ENCODE measurements around the gene C1QTNF5. TPM values are rescaled to one million over a fixed set of nuclear protein-coding genes. Genes with fewer than 3 reads are reported as not detected.

Gene C1QTNF5
- polyA plus RNA-seq, 1 donor from 2014 or later = not detected

Small RNA genes within 50 kb of the gene (small RNA-seq; reads per million reads assigned to genes)
- 0 reads per million in 3 experiments for gene RF01225
- 0.03 to 0.08 (median 0.03) reads per million in 3 experiments for gene RNU6-262P

Other genes starting within 250 kb of the C1QTNF5 start
- gene DPAGT1, start 239.0 kb downstream of the C1QTNF5 start, polyA plus RNA-seq = 9.8 and 27.0 TPM in 2 replicates
- gene C2CD2L, start 233.5 kb downstream of the C1QTNF5 start, polyA plus RNA-seq = 13.6 and 21.6 TPM in 2 replicates
- 50.0 and 58.8 TPM in 2 replicates for gene HINFP, start 219.3 kb downstream of the C1QTNF5 start, polyA plus RNA-seq
- 1.5 and 3.0 TPM in 2 replicates for gene ABCG4, start 191.8 kb downstream of the C1QTNF5 start, polyA plus RNA-seq
- 0.60 and 1.6 TPM in 2 replicates for gene NLRX1, start 172.2 kb downstream of the C1QTNF5 start, polyA plus RNA-seq
- not detected in 2 replicates for gene NHERF4, start 155.4 kb downstream of the C1QTNF5 start, polyA plus RNA-seq
- 10.5 and 10.7 TPM in 2 replicates for gene CBL, start 134.5 kb downstream of the C1QTNF5 start, polyA plus RNA-seq
- 7.5 and 12.5 TPM in 2 replicates for gene MCAM, start 23.8 kb downstream of the C1QTNF5 start, polyA plus RNA-seq
- 1.9 and 2.6 TPM in 2 replicates for gene RNF26, start 6.4 kb downstream of the C1QTNF5 start, polyA plus RNA-seq
- not detected in 2 replicates for gene MFRP, start 5.8 kb upstream of the C1QTNF5 start, polyA plus RNA-seq
- gene USP2, start 40.8 kb upstream of the C1QTNF5 start, polyA plus RNA-seq = 0.59 and 0.74 TPM in 2 replicates
- 98.3 and 118 TPM in 2 replicates for gene THY1, start 82.3 kb upstream of the C1QTNF5 start, polyA plus RNA-seq